Mucosa of descending colon (tissue), 3 donors: Measurements from ENCODE around the gene CDKN2B-AS1. TPM values are rescaled to one million over a fixed set of nuclear protein-coding genes. Genes with fewer than 3 reads are reported as not detected.

Experiments
- ATAC-seq: fragments of 200-7000 bp; cut with Tn5 transposase; one replicate; pipeline ENCODE4 v1.9.1; 2020; ENCODE audit warnings: mild to moderate bottlenecking, moderate library complexity
- DNase-seq, 3 donors: peaks; one replicate each; pipeline ENCODE4 v3.0.0-alpha.2; 2020
- H3K36me3 ChIP-seq: fragments of 200-600 bp; one replicate; pipeline ENCODE4 v1.8.0; 2021; ENCODE audit warnings: low read depth, mild to moderate bottlenecking
- H3K4me1 ChIP-seq: fragments of 200-600 bp; one replicate; pipeline ENCODE4 v1.8.0; 2021; ENCODE audit warnings: low read depth, mild to moderate bottlenecking
- H3K4me3 ChIP-seq: fragments of 200-600 bp; one replicate; pipeline ENCODE4 v1.8.0; 2021; ENCODE audit warnings: mild to moderate bottlenecking
- H3K9me3 ChIP-seq: fragments of 200-600 bp; one replicate; pipeline ENCODE4 v1.8.0; 2021; ENCODE audit warnings: mild to moderate bottlenecking
- CTCF ChIP-seq: fragments of 200-600 bp; IDR thresholded peaks from one replicate; pipeline ENCODE4 v1.8.0; 2022; ENCODE audit warnings: antibody characterized with exemption, mild to moderate bottlenecking
- intact Hi-C, 2 donors: fragments of 100-400 bp; cut with DNase I in 1 of 2; cut with micrococcal nuclease in 1 of 2; formaldehyde crosslinking; loops; one replicate each; pipeline versions ENCODE4 v1.11.0 to v1.11.1; 2022; cut with DNase I, micrococcal nuclease
- total RNA-seq, 3 donors: library from RNA; stranded (reverse); fragmentation: NEBNext Ultra II Directional in 2 of 3; extraction: Animal tissue kit (Norgen Biotek cat#: 25700) in 2 of 3; gene quantifications; one replicate each; pipeline versions ENCODE4 v1.2.1 to v1.2.4, GENCODE V29; 2021 to 2023
- donor health status: DM: no; HTN: no; CAD: no; lungs with moderate emphysema.
- donor health status: DM: no; HTN: no; CAD: no.
- donor health status: DM: no; HTN: yes; CAD: no.

The CDKN2B-AS1 gene
- total RNA-seq, 3 donors from 2014 or later: 48.3 to 134 (median 78.7) TPM

- ATAC-seq (no peak), DNase-seq (no peak)
- Histone ChIP-seq H3K9me3 (no peaks in the 10 kb centered on the region), H3K4me3 (no peak overlapping the region), H3K4me1 (no peaks in the 10 kb centered on the region), H3K36me3 (no peaks in the 10 kb centered on the region)
- TF ChIP-seq CTCF: no peak
- intact Hi-C loops: no loop called here
Observed at GRCh38 chr9:22022396-22022795, 27.8 kb downstream of the CDKN2B-AS1 start.

- intact Hi-C loops: no loop called here
Observed at GRCh38 chr9:22026696-22027095, 32.1 kb downstream of the CDKN2B-AS1 start.

DNA sequence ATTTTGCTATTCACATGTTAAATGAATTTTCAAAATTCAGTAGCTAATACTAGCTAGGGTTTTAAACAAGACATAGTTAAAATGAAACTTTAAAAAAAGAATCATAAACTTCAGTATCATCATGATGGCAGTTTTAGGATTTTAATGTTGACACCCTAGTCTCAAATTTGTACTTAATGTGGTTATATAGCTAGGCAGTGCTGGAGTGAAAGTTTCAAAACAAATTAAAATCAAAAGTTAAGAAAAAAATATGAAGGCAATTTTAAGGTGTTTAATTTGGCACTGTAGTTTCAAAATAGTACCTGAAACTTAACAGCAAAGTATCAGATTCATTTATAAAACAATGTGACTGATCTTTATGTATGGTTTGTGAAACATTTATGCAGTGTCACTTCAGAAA lies 33.8 kb downstream of the CDKN2B-AS1 start:
- ATAC-seq (no peak), DNase-seq (no peak)
- H3K36me3 ChIP-seq: no peaks in the 10 kb centered on the region
- no peaks in the 10 kb centered on the region for H3K4me1 ChIP-seq
- intact Hi-C loops: no loop called here
- TF ChIP-seq CTCF: no peak
- no peak overlapping the region for H3K4me3 ChIP-seq
- no peaks in the 10 kb centered on the region for H3K9me3 ChIP-seq

More at GRCh38 chr9:22026696-22027095, 32.1 kb downstream of the CDKN2B-AS1 start:
- TF ChIP-seq CTCF: no peak
- Histone ChIP-seq H3K9me3 (no peaks in the 10 kb centered on the region), H3K36me3 (no peaks in the 10 kb centered on the region), H3K4me3 (no peak overlapping the region), H3K4me1 (no peaks in the 10 kb centered on the region)
- DNase-seq (no peak), ATAC-seq (no peak)

GRCh38 chr9:22029231-22029630 lies 34.6 kb downstream of the CDKN2B-AS1 start:
- H3K9me3 ChIP-seq: no peaks in the 10 kb centered on the region
- TF ChIP-seq CTCF: no peak
- intact Hi-C loops: no loop called here
- H3K4me1 ChIP-seq: no peaks in the 10 kb centered on the region
- no peak overlapping the region for H3K4me3 ChIP-seq
- DNase-seq (no peak), ATAC-seq (no peak)
- no peaks in the 10 kb centered on the region for H3K36me3 ChIP-seq

GRCh38 chr9:22030101-22030598 lies 35.6 kb downstream of the CDKN2B-AS1 start:
- intact Hi-C loops: no loop called here

More at GRCh38 chr9:22030101-22030598, 35.6 kb downstream of the CDKN2B-AS1 start:
- Histone ChIP-seq H3K9me3 (no peaks in the 10 kb centered on the region), H3K4me3 (no peak overlapping the region), H3K36me3 (no peaks in the 10 kb centered on the region), H3K4me1 (no peaks in the 10 kb centered on the region)
- peak; percentile 78 for ATAC-seq
- no peak for DNase-seq
- no peak for TF ChIP-seq CTCF
